Hematopoietic multipotent progenitor cell treated with erythropoietin and hydrocortisone succinate and interleukin-3 and kit ligand, for 4 days (in vitro differentiated cells): Measurements from ENCODE around the gene CRB1.
A peak's percentile ranks its signal among the peaks of the same experiment; 100 is the strongest.

Source experiments
- DNase-seq: peaks from one replicate; pipeline ENCODE4 v3.0.0-alpha.2; 2015

CRB1 gene

GRCh38 chr1:197351821-197352440, 83.9 kb downstream of the CRB1 start:
- no peak for DNase-seq

GRCh38 chr1:197355248-197355995, 87.4 kb downstream of the CRB1 start:
- no peak for DNase-seq

GRCh38 chr1:197356723-197357533, 88.9 kb downstream of the CRB1 start:
- peak; percentile 74 for DNase-seq

- no peak for DNase-seq
Observed at GRCh38 chr1:197358959-197359358, 90.9 kb downstream of the CRB1 start.

- DNase-seq = no peak
Observed at GRCh38 chr1:197360068-197360467, 92.0 kb downstream of the CRB1 start.

- DNase-seq = no peak
Observed at GRCh38 chr1:197362871-197363270, 94.8 kb downstream of the CRB1 start.

GRCh38 chr1:197363855-197364254, 95.8 kb downstream of the CRB1 start:
- no peak for DNase-seq

GRCh38 chr1:197366996-197367395, 98.9 kb downstream of the CRB1 start:
- no peak for DNase-seq

- no peak for DNase-seq
Observed at GRCh38 chr1:197367627-197368026, 99.6 kb downstream of the CRB1 start.

- no peak for DNase-seq
Observed at GRCh38 chr1:197374428-197374827, 106.4 kb downstream of the CRB1 start.

GRCh38 chr1:197384471-197384870, 116.4 kb downstream of the CRB1 start:
- no peak for DNase-seq

- DNase-seq = no peak
Observed at GRCh38 chr1:197388801-197389200, 120.7 kb downstream of the CRB1 start.

- no peak for DNase-seq
Observed at GRCh38 chr1:197390856-197391255, 122.8 kb downstream of the CRB1 start.

- DNase-seq = peak; percentile 76
Observed at GRCh38 chr1:197391303-197392226, 123.5 kb downstream of the CRB1 start.

- no peak for DNase-seq
Observed at GRCh38 chr1:197392541-197392940, 124.5 kb downstream of the CRB1 start.

GRCh38 chr1:197393105-197393504, 125.1 kb downstream of the CRB1 start:
- DNase-seq = peak; percentile 29

GRCh38 chr1:197393772-197394171, 125.7 kb downstream of the CRB1 start:
- no peak for DNase-seq

GRCh38 chr1:197394831-197395608, 127.0 kb downstream of the CRB1 start:
- no peak for DNase-seq

- DNase-seq = no peak
Observed at GRCh38 chr1:197397895-197398294, 129.8 kb downstream of the CRB1 start.

GRCh38 chr1:197399755-197400521, 131.9 kb downstream of the CRB1 start:
- DNase-seq = peak; percentile 88

- no peak for DNase-seq
Observed at GRCh38 chr1:197400522-197400902, 132.5 kb downstream of the CRB1 start.
